Prostate gland (tissue), 2 donors: ENCODE results near the gene COL4A6. TPM values are rescaled to one million over a fixed set of nuclear protein-coding genes. Genes with fewer than 3 reads are reported as not detected.

ENCODE experiments used
- DNase-seq: peaks from one replicate; pipeline ENCODE4 v3.0.0-alpha.2; 2019; ENCODE audit warnings: low spot score
- H3K27ac ChIP-seq, 2 donors: fragments of 200-600 bp; sonication (generic); 2 replicates each; pipeline ENCODE4 v1.5.1; 2017 to 2019
- H3K27me3 ChIP-seq: fragments of 200-600 bp; sonication (generic); replicated peaks from 2 replicates; pipeline ENCODE4 v1.5.1; 2019; ENCODE audit not compliant: insufficient read depth
- H3K36me3 ChIP-seq, 2 donors: fragments of 200-600 bp; sonication (generic); 1 replicate in 1 of 2; 2 replicates in 1 of 2; pipeline versions ENCODE4 v1.5.1 to v1.8.1; 2017 to 2019
- H3K4me1 ChIP-seq: fragments of 200-600 bp; sonication (generic); replicated peaks from 2 replicates; pipeline ENCODE4 v1.5.1; 2019
- H3K4me3 ChIP-seq, 2 donors: fragments of 200-600 bp; sonication (generic); 2 replicates each; pipeline ENCODE4 v1.5.1; 2017 to 2019
- H3K9me3 ChIP-seq: fragments of 200-600 bp; sonication (generic); 2 replicates; pipeline ENCODE4 v1.5.1; 2017
- CTCF ChIP-seq, 4 experiments: fragments of 200-600 bp in 2 of 4; fragments of 450-650 bp in 2 of 4; sonication (generic) in 2 of 4; IDR thresholded peaks; 1 replicate in 3 of 4; 2 replicates in 1 of 4; pipeline ENCODE4 v1.5.1; 2016 to 2019; ENCODE audit warnings: antibody characterized with exemption in 4 of 4, mild to moderate bottlenecking in 2 of 4, moderate library complexity in 2 of 4
- POLR2A ChIP-seq: fragments of 450-650 bp; IDR thresholded peaks from one replicate; pipeline ENCODE4 v1.6.1; 2016; ENCODE audit warnings: antibody characterized with exemption, mild to moderate bottlenecking
- POLR2AphosphoS5 ChIP-seq: sonication (generic); formaldehyde crosslinking; IDR thresholded peaks from one replicate; pipeline ENCODE4 v1.6.1; 2017; ENCODE audit warnings: antibody characterized with exemption
- WGBS: methylation state at CpG from one replicate; pipeline ENCODE4 v1.1.5; 2018; 5-methylcytosine and 5-hydroxymethylcytosine counted together
- intact Hi-C: fragments of 100-400 bp; cut with DNase I; formaldehyde crosslinking; loops from one replicate; pipeline ENCODE4 v1.14.2; 2022
- total RNA-seq, 2 donors: library from RNA; depleted of rRNA; stranded (reverse); fragments of >200 nt; gene quantifications; one replicate each; pipeline ENCODE4 v1.1.0, GENCODE V29; 2016

The COL4A6 gene
- total RNA-seq, 2 donors from 2014 or later = 13.5 to 16.7 TPM

GRCh38 chrX:108168961-108169740 lies 269.1 kb downstream of the COL4A6 start:
- H3K27ac ChIP-seq = no peak overlapping the region
- H3K27me3 ChIP-seq = no peaks in the 10 kb centered on the region
- no peak overlapping the region for H3K4me3 ChIP-seq
- no peak for DNase-seq
- TF ChIP-seq POLR2A = no peak
- no peak for TF ChIP-seq POLR2AphosphoS5
- no peak for TF ChIP-seq CTCF (IDR thresholded peaks at IDR 0.05)
- no peaks in the 10 kb centered on the region for H3K9me3 ChIP-seq
- intact Hi-C loops = no loop called here
- 99% methylated on average over 6 of the region's 9 CpGs for WGBS
- no peaks in the 10 kb centered on the region for H3K36me3 ChIP-seq
- no peaks in the 10 kb centered on the region for H3K4me1 ChIP-seq

- intact Hi-C loops = no loop called here
- DNase-seq = no peak
- TF ChIP-seq POLR2A = no peak
- no peak for TF ChIP-seq CTCF (IDR thresholded peaks at IDR 0.05)
- no peak for TF ChIP-seq POLR2AphosphoS5
- WGBS = 77% methylated on average over 5 of the region's 5 CpGs
- Histone ChIP-seq H3K4me1 (no peaks in the 10 kb centered on the region), H3K36me3 (no peaks in the 10 kb centered on the region), H3K27me3 (no peaks in the 10 kb centered on the region), H3K4me3 (no peak overlapping the region), H3K9me3 (no peaks in the 10 kb centered on the region), H3K27ac (no peak overlapping the region)
These were observed 270.9 kb downstream of the COL4A6 start for GRCh38 chrX:108167211-108167872.

GRCh38 chrX:108165383-108166111 lies 272.7 kb downstream of the COL4A6 start:
- Histone ChIP-seq H3K4me1 (no peaks in the 10 kb centered on the region), H3K4me3 (no peak overlapping the region), H3K9me3 (no peaks in the 10 kb centered on the region), H3K27me3 (no peaks in the 10 kb centered on the region), H3K27ac (no peak overlapping the region), H3K36me3 (no peaks in the 10 kb centered on the region)
- DNase-seq = no peak
- intact Hi-C loops = no loop called here
- TF ChIP-seq CTCF (IDR thresholded peaks at IDR 0.05) = peak in 1 of 4 experiments; percentile 26
- TF ChIP-seq POLR2AphosphoS5 = no peak
- whole genome bisulfite sequencing = 49% methylated on average over 5 of the region's 7 CpGs

- no peak overlapping the region for H3K27ac ChIP-seq
- H3K36me3 ChIP-seq = no peaks in the 10 kb centered on the region
- H3K4me1 ChIP-seq = no peaks in the 10 kb centered on the region
- no peaks in the 10 kb centered on the region for H3K9me3 ChIP-seq
- no peak overlapping the region for H3K4me3 ChIP-seq
- no peak for TF ChIP-seq CTCF (IDR thresholded peaks at IDR 0.05)
- no peak for TF ChIP-seq POLR2AphosphoS5
- TF ChIP-seq POLR2A = no peak
- WGBS = 77% methylated on average over 7 of the region's 7 CpGs
- H3K27me3 ChIP-seq = no peaks in the 10 kb centered on the region
- no peak for DNase-seq
- intact Hi-C loops = no loop called here
These were observed 274.7 kb downstream of the COL4A6 start for GRCh38 chrX:108163333-108164082.
